ENCODE results near the gene DUSP5.

Gene DUSP5

DNA sequence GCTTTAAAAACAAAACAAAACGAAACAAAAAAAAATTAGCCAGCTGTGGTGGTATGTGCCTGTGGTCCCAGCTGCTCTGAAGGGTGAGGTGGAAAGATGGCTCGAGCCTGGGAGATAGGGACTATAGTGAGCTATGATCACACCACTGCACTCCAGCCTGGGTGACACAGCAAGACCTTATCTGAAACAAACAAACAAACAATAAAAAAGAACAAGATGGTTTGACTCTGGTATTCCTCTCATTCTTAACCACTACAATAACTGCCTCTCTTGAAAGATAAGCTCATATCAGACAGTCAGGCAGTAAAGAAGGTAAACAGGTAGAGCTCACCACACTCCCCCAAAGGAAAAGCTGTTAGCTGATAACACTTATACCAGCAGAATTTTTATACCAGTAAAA, 14.1 kb upstream of the DUSP5 start:
- H3K27ac ChIP-seq: no peak overlapping the region
- TF ChIP-seq ZFX (IDR thresholded peaks at IDR 0.05; ENCODE audit: borderline replicate concordance) (no peak), CTCF (IDR thresholded peaks at IDR 0.05) (no peak)

DNA sequence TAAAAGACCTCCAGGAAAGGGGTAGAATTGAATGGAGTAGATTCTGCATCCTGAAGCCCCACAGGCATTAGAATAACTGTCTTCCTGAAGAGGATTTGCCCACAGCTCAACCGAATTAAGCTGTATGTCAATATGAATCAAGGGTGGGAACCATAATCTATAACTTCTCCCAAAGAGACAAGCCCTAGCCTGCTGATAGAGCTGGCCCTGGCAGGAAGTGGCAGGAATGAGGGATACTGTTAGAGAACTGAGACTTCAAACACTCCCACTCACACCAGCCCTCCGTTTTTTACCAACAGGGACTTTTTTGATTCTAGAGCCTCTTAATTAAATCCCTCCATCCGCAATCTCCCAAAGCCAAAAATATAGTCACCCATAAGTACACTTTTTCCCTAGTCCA, 12.2 kb upstream of the DUSP5 start:
- TF ChIP-seq CTCF (IDR thresholded peaks at IDR 0.05): no peak
- no peak for TF ChIP-seq ZFX (IDR thresholded peaks at IDR 0.05; ENCODE audit: borderline replicate concordance)
- H3K27ac ChIP-seq: no peak overlapping the region

DNA sequence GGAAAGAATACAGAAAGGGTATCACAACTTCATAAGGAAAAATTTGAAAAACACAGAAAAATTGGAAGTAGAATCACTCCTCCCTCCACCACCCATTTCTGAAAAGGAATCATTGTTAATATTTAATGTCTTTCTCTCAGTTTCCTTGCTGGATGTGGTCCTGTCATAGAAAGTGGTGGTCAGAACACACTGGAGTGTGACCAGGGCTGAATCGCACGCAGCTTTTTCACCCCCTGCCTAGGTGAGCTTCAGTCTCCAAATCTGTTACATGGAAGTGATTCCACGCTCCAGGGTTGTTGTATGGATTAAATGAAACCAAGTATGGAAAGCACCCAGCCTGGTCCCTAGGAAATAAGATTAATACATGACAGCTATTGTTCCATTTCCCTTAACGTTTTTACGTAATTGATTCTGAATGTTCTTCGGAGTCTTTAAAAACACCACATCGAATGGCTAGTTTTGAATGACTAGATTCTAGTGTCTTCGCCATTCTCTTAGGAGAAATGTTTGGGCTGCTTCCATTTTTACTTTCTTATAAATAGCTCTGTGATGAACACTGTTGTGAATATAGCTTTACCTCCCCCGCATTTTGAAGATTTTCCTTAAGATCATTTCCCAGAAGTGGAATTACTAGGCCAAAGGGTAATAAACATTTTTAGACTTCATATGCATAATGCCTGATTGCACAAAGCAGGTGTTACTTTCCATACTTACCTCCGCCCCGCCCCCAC, 10.9 kb upstream of the DUSP5 start:
- no peak overlapping the region for H3K27ac ChIP-seq
- TF ChIP-seq CTCF (IDR thresholded peaks at IDR 0.05) (no peak), ZFX (IDR thresholded peaks at IDR 0.05; ENCODE audit: borderline replicate concordance) (no peak)

GRCh38 chr10:110487411-110488331, 10.0 kb upstream of the DUSP5 start:
- no peak overlapping the region for H3K27ac ChIP-seq
- no peak for TF ChIP-seq CTCF (IDR thresholded peaks at IDR 0.05)
- TF ChIP-seq ZFX (IDR thresholded peaks at IDR 0.05; ENCODE audit: borderline replicate concordance): no peak

DNA sequence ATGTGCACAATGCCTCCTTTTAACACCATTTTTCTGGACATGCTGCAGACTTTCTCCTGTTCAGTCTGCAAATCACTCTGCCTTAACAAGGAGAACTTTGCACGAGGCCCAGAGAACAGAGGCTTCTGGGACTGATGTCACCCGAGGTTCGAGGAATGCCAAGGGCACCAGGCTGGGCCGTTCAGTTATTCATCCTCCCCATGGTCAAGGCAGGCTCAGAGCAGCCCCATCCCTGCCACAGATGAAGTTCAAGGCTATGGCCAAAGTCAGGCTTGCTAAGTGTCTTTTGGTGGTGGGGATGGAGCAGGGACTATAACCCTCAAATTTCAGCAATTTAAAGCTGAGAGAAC, 9.4 kb upstream of the DUSP5 start:
- TF ChIP-seq CTCF (IDR thresholded peaks at IDR 0.05): no peak
- no peak for TF ChIP-seq ZFX (IDR thresholded peaks at IDR 0.05; ENCODE audit: borderline replicate concordance)
- no peak overlapping the region for H3K27ac ChIP-seq

- H3K27ac ChIP-seq: no peak overlapping the region
- TF ChIP-seq CTCF (IDR thresholded peaks at IDR 0.05): no peak
- no peak for TF ChIP-seq ZFX (IDR thresholded peaks at IDR 0.05; ENCODE audit: borderline replicate concordance)
Measured at GRCh38 chr10:110488940-110489339, 8.8 kb upstream of the DUSP5 start.

DNA sequence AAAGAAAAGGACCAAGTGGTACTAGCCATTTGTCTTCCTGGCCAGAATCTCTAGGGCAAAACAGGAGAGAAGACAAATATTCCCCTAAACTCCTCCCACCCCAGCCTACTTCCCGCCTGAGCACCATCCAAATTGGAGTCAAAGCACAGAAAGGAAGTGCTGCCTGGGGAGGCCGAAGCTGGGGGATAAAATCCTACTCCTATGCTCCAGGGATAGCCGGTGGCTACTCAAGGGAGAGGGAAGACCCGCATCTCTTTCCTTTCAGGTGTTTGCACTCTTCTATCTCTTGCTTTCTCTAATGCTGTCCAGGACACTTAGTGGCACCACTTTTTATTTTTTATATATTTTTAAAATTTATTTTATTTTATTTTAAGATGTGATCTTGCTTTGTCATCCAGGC, 7.1 kb upstream of the DUSP5 start:
- TF ChIP-seq CTCF (IDR thresholded peaks at IDR 0.05): no peak
- no peak for TF ChIP-seq ZFX (IDR thresholded peaks at IDR 0.05; ENCODE audit: borderline replicate concordance)
- no peak overlapping the region for H3K27ac ChIP-seq

Data from 22Rv1 (cell line).